ENCODE results near the gene MACROD2. TPM values are rescaled to one million over a fixed set of nuclear protein-coding genes. Genes with fewer than 3 reads are reported as not detected.

Gene MACROD2
- total RNA-seq, 4 donors from 2014 or later: 10.0 to 24.0 (median 17.0) TPM

DNA sequence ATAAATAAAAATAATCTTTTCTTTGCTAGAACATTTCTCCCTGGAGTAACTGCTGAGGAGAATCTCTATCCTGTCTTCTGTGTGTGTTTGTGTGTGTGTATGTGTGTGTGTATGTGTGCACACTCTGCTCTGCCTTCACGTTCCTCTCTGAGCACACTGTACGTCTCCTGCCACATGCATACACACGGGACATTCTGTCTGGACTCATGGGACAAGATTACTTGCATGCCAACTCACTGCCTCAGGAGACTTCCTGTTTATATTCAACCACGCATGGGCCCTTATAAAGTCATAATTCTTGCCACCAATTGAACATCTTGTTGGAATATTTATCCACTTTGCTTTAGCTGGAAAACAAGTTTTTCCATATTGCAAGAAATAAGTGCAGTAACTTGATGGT is 1647.4 kb downstream of the MACROD2 start:
- intact Hi-C loops (cut with DNase I; ENCODE audit: low total_unique reads): no loop called here
- no peak for TF ChIP-seq POLR2A (IDR thresholded peaks at IDR 0.05)
- DNase-seq (ENCODE audit: low spot score in 2 of 2): no peak
- WGBS, 2 donors: 47 to 62% methylated on average over 4 of the region's 4 CpGs
- H3K4me3 ChIP-seq (ENCODE audit: low read depth, poor library complexity, severe bottlenecking): no peak overlapping the region

DNA sequence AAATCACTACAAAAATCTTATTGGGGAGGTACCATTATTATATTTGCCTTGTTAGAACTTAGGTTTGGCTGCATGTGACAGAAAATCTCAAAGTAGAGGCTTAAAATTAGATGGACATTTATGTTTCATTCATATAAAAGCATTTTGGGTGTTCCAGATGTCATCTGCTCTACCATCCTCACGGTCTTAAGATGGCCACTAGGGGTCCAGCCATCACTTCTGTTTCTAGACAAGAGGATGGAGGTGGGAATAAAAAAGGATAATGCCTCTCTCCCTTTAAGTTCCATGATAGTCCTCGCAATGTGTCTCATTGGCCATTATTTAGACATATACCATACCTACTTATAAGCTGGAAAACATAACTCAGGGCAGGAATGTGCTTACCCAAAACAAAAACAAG is 1648.4 kb downstream of the MACROD2 start:
- no peak overlapping the region for H3K4me3 ChIP-seq (ENCODE audit: low read depth, poor library complexity, severe bottlenecking)
- intact Hi-C loops (cut with DNase I; ENCODE audit: low total_unique reads): no loop called here
- no peak for DNase-seq (ENCODE audit: low spot score in 2 of 2)
- TF ChIP-seq POLR2A (IDR thresholded peaks at IDR 0.05): no peak
- TF ChIP-seq, protein P1, sequence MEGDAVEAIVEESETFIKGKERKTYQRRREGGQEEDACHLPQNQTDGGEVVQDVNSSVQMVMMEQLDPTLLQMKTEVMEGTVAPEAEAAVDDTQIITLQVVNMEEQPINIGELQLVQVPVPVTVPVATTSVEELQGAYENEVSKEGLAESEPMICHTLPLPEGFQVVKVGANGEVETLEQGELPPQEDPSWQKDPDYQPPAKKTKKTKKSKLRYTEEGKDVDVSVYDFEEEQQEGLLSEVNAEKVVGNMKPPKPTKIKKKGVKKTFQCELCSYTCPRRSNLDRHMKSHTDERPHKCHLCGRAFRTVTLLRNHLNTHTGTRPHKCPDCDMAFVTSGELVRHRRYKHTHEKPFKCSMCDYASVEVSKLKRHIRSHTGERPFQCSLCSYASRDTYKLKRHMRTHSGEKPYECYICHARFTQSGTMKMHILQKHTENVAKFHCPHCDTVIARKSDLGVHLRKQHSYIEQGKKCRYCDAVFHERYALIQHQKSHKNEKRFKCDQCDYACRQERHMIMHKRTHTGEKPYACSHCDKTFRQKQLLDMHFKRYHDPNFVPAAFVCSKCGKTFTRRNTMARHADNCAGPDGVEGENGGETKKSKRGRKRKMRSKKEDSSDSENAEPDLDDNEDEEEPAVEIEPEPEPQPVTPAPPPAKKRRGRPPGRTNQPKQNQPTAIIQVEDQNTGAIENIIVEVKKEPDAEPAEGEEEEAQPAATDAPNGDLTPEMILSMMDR (IDR thresholded peaks at IDR 0.05): no peak
- 91 to 97% methylated on average over 2 of the region's 2 CpGs for WGBS, 2 donors

DNA sequence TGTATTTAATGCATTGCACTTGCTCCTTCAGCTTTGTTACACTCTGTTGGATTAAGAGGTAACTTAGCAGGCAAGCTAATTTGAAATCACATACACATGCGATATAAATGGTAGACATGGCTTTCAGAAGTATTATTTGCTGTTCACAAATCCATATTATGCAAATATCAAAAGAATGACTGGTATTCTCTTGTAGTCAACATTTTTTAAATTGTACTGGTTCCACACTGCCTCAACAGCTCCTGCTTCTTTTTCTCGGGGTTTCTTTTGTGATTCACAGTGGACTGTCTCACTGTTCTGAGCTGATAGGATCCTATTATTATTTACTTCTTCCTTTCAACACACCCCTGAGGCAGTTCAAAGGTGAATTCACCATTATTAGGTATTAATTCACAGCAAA is 1650.5 kb downstream of the MACROD2 start:
- WGBS, 2 donors: 86 to 87% methylated on average over 2 of the region's 2 CpGs
- no peak for DNase-seq (ENCODE audit: low spot score in 2 of 2)
- H3K4me3 ChIP-seq (ENCODE audit: low read depth, poor library complexity, severe bottlenecking): no peak overlapping the region
- intact Hi-C loops (cut with DNase I; ENCODE audit: low total_unique reads): no loop called here
- TF ChIP-seq POLR2A (IDR thresholded peaks at IDR 0.05): no peak
- TF ChIP-seq, protein P1 (IDR thresholded peaks at IDR 0.05): no peak

DNA sequence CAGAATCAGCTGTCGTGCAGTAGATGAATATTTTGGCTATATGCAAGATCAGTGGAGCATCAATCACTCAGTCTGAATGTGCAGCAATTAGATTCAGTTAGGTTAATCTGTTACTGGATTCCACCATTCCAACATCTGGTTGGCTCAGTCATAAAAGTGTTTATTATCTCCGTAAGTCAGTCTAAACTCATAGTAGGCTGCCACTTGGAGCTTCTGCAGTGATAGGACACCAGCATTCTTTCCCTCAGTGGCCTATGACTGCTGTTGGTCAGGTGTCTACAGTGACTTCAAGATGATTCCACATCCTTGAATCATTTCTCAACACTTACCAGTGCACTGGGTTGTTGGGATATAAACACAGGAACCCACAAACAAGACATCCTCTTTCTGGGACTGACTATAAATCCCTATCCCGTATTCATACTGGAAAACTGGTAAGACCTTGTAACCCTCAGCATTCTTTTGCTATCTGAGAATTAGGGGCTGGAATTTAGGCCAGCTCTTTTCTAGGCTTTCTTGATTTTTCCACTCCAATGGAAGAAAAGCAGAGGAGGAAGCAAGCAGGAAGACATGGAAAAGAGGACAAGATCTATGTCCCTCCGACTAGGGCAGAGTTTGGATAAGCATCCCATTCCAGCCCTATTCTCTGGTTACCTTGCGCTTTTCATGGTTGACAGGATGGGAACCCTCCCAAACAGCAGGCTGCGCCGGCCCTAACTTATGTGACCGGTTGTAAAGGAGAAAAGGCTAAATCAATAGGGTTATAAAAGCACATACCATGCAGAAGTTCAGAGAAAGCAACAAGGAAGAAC is 1658.3 kb downstream of the MACROD2 start:
- intact Hi-C loops (cut with DNase I; ENCODE audit: low total_unique reads): no loop called here

DNA sequence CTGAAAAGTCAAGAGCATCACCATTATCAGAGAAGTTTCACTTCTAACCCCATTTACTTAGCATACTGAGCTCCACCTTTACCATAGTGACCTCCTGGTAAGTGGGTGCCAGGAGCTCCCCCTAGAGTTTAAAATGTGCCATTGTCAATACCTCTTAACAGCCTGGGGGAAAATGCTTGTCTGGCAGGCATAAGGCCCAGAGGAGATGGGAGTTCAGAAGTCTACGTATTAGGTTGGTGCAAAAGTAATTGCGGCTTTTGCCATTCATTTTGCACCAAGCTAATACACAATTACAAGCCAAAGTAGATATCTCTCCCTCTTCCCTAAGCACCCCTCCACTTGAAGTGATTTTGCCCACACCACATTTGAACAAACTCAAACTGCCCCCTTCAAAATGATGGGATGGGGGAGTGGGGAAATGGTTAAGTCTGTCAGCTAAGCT is 1658.9 kb downstream of the MACROD2 start:
- 52 to 64% methylated on average over 2 of the region's 2 CpGs for WGBS, 2 donors
- intact Hi-C loops (cut with DNase I; ENCODE audit: low total_unique reads): no loop called here
- no peak overlapping the region for H3K4me3 ChIP-seq (ENCODE audit: low read depth, poor library complexity, severe bottlenecking)
- no peak for DNase-seq (ENCODE audit: low spot score in 2 of 2)
- no peak for TF ChIP-seq POLR2A (IDR thresholded peaks at IDR 0.05)

More for the DNA sequence above, 1658.3 kb downstream of the MACROD2 start:
- no peak for DNase-seq (ENCODE audit: low spot score in 2 of 2)
- H3K4me3 ChIP-seq (ENCODE audit: low read depth, poor library complexity, severe bottlenecking): no peak overlapping the region
- 91 to 92% methylated on average over 8 of the region's 8 CpGs for WGBS, 2 donors
- no peak for TF ChIP-seq POLR2A (IDR thresholded peaks at IDR 0.05)
- TF ChIP-seq, protein P1 (IDR thresholded peaks at IDR 0.05): no peak

DNA sequence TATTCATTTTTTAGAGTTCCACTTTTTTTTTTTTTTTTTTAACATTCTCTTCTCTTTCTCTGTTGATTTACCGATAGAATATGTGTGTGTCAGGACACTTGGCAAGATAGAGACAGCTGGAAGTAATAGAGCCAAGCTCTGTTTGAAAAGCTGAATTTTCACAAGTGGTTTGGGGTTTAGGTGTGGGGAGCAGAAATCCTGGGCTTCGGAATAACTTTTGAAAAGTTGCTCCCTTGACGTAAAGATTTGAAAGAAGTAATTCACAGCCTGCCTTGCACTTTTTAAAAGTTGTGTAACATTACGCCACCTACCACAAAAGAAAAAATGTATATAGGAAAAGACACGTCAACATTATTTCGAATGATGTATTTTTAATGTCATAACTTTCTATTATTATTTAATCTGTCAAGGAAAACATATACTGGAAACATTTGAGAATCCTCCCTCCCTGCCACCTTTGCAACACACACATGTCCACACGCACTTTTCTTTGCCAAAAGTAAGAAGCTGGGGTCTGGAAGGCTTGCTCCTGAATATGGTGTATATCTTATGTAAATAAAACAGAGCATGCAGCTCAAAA is 1660.1 kb downstream of the MACROD2 start:
- intact Hi-C loops (cut with DNase I; ENCODE audit: low total_unique reads): no loop called here
- WGBS, 2 donors: 87 to 88% methylated on average over 7 of the region's 7 CpGs
- no peak for DNase-seq (ENCODE audit: low spot score in 2 of 2)
- H3K4me3 ChIP-seq (ENCODE audit: low read depth, poor library complexity, severe bottlenecking): no peak overlapping the region
- TF ChIP-seq, protein P1 (IDR thresholded peaks at IDR 0.05): no peak
- no peak for TF ChIP-seq POLR2A (IDR thresholded peaks at IDR 0.05)
